ENCODE measurements around the gene LCN10.
"Not testable (repeated sequence)": the region's sequence is repeated elsewhere in the genome, so short reads cannot be mapped to it uniquely, and the experiment has no call there.

DNA sequence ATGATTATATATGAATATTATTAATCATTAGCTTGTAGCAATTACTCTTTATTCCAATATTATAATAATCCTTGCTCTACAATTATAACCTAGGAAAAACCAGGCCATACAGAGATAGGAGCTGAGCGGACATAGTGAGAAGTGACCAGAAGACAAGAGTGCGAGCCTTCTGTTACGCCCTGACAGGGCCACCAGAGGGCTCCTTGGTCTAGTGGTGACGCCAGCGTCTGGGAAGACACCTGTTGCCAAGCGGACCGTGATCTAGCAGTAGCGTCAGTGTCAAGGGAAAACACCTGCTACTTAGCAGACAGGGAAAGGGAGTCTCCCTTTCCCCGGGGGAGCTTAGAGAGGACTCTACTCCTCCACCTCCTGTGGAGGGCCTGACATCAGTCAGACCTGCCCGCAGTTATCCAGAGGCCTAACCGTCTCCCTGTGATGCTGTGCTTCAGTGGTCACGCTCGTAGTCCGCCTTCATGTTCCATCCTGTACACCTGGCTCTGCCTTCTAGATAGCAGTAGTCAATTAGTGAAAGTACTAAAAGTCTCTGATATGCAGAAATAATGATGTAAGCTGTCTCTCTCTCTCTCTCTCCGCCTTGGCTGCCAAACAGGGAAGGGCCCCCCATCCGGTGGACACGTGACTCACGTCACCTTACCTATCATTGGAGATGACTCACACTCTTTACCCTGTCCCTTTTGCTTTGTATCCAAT lies 23.8 kb upstream of the LCN10 start:
- TF ChIP-seq POLR2A, CTCF (IDR thresholded peaks at IDR 0.05): not testable (repeated sequence)

Measured in vagina (tissue), 2 donors.